Activated B cell treated with CpG ODN at 0.5 μM for 24 hours (primary cell): ENCODE results near the gene GORASP1. TPM values are rescaled to one million over a fixed set of nuclear protein-coding genes. Genes with fewer than 3 reads are reported as not detected.

Experiments
- ATAC-seq: fragments of 200-7000 bp; cut with Tn5 transposase; one replicate; pipeline ENCODE4 v1.10.0; 2021; ENCODE audit warnings: low read depth, mild to moderate bottlenecking, moderate library complexity
- CTCF ChIA-PET: fragments of 350-600 bp; sonication (Branson Sonifier 250); formaldehyde crosslinking; loops from one replicate; lab custom pipeline; 2021; ENCODE audit warnings: antibody characterized with exemption; lab: Charles Lee
- POLR2A ChIA-PET: fragments of 350-600 bp; sonication (Branson Sonifier 250); formaldehyde crosslinking; loops from one replicate; lab custom pipeline; 2021; ENCODE audit warnings: antibody characterized with exemption; lab: Charles Lee
- DNase-seq: peaks from one replicate; pipeline ENCODE4 v3.0.0; 2022
- H3K27ac Mint-ChIP-seq: one replicate; pipeline ENCODE4 v1.8.0; 2020; ENCODE audit warnings: mixed read lengths
- H3K27me3 Mint-ChIP-seq: one replicate; pipeline ENCODE4 v1.8.0; 2021; ENCODE audit warnings: mixed read lengths
- H3K36me3 Mint-ChIP-seq: one replicate; pipeline ENCODE4 v1.8.0; 2021; ENCODE audit warnings: low read depth, mixed read lengths
- H3K4me1 Mint-ChIP-seq: one replicate; pipeline ENCODE4 v1.8.0; 2021; ENCODE audit warnings: mixed read lengths
- H3K4me3 Mint-ChIP-seq: one replicate; pipeline ENCODE4 v1.8.0; 2020; ENCODE audit warnings: mild to moderate bottlenecking, mixed read lengths
- H3K9me3 Mint-ChIP-seq: one replicate; pipeline ENCODE4 v1.8.0; 2020; ENCODE audit warnings: mixed read lengths
- intact Hi-C: fragments of 100-400 bp; cut with micrococcal nuclease; formaldehyde crosslinking; loops from one replicate; pipeline ENCODE4 v1.15.1; 2024
- total RNA-seq: library from RNA; stranded (reverse); gene quantifications from 2 replicates; pipeline ENCODE4 v1.2.3, GENCODE V29; 2022
- TF ChIP-seq, protein P1 (sequence below): fragments of 200-600 bp; IDR thresholded peaks from one replicate; pipeline ENCODE4 v1.8.0; 2022; ENCODE audit warnings: antibody characterized with exemption, mild to moderate bottlenecking

GORASP1 gene
- total RNA-seq, 1 donor from 2014 or later = 47.8 TPM

DNA sequence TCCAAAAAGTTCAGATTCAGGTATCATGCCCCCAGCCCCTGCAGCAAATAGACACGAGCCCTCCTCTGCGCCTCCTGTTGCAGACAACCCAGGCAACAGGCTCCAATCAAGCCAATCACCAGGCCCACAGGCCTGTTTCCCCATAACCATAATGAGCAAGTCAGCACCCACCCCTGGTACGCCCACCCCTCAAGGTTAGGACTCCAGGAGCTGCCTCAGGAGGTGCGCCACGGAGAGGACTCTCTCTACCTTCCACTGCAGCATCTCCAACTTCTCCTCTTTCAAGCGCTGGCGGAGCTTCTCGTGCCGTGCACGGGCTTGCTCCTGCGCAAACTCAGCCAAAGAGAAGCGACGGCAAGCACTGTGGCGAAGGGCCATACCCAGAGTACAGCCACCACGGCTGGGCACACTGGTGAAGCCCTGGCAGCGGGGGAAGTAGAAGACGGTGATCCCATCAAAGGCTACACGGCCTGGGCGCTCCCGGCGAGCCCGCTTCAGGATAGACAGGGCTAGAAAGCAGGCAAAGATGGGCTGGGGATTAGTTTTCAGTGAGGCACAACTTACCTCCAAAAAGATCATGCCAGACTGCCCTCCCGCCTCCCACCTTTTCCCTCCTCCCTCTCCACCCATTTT lies 37.4 kb upstream of the GORASP1 start:
- CTCF ChIA-PET = no interaction called here
- H3K4me3 Mint-ChIP-seq = no peak overlapping the region
- no peak for ATAC-seq

DNA sequence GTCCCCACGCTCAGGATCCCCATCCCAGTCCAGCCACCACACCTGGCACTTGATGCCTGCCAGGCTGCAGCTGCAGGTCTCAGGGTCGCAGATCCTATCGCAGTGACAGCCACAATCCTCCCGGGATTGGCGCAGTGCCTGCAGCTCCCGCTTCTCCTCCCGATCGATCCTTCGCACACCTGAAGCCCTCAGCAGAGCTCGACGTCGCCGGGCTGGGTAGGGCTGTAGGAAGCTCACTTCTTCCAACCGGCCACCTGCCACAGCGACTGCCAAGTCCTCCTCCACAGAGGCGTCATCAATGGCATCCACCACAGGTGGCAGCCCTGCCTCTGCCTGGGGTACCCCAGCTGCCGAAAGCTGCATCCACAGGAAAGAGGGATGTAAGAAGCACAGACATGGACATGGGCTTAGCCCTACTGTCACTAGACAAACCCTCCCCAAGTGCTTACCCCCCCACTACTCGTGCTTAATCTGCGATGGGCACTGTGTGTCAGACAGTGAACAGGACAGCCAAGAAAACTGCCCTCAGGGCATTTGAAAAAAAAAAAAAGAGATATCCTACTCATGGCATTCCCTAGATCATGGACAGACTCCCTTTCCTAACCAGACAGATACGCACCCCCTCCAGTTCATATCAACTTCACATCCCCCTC lies 36.8 kb upstream of the GORASP1 start:
- Mint-ChIP-seq H3K9me3 (no peaks in the 10 kb centered on the region), H3K27me3 (no peaks in the 10 kb centered on the region), H3K36me3 (peaks cover 76% of the 10 kb centered on the region), H3K4me1 (peaks cover 70% of the 10 kb centered on the region), H3K27ac (no peak overlapping the region), H3K4me3 (no peak overlapping the region)
- no peak for ATAC-seq
- ChIA-PET POLR2A (no interaction called here), CTCF (no interaction called here)
- no peak for DNase-seq
- TF ChIP-seq, protein P1, sequence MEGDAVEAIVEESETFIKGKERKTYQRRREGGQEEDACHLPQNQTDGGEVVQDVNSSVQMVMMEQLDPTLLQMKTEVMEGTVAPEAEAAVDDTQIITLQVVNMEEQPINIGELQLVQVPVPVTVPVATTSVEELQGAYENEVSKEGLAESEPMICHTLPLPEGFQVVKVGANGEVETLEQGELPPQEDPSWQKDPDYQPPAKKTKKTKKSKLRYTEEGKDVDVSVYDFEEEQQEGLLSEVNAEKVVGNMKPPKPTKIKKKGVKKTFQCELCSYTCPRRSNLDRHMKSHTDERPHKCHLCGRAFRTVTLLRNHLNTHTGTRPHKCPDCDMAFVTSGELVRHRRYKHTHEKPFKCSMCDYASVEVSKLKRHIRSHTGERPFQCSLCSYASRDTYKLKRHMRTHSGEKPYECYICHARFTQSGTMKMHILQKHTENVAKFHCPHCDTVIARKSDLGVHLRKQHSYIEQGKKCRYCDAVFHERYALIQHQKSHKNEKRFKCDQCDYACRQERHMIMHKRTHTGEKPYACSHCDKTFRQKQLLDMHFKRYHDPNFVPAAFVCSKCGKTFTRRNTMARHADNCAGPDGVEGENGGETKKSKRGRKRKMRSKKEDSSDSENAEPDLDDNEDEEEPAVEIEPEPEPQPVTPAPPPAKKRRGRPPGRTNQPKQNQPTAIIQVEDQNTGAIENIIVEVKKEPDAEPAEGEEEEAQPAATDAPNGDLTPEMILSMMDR = no peak
- intact Hi-C loops = no loop called here

More for the DNA sequence above, 37.4 kb upstream of the GORASP1 start:
- no peak overlapping the region for H3K27ac Mint-ChIP-seq
- H3K9me3 Mint-ChIP-seq = no peaks in the 10 kb centered on the region
- peaks cover 71% of the 10 kb centered on the region for H3K36me3 Mint-ChIP-seq
- POLR2A ChIA-PET = interaction anchor here (6.0 kb wide), 1 partner anchor 17 kb away, joined by 42 read pairs; no protein-coding TSS in a partner anchor
- no peak for DNase-seq
- TF ChIP-seq, protein P1 = no peak
- intact Hi-C loops = no loop called here
- H3K4me1 Mint-ChIP-seq = peaks cover 76% of the 10 kb centered on the region
- no peaks in the 10 kb centered on the region for H3K27me3 Mint-ChIP-seq

DNA sequence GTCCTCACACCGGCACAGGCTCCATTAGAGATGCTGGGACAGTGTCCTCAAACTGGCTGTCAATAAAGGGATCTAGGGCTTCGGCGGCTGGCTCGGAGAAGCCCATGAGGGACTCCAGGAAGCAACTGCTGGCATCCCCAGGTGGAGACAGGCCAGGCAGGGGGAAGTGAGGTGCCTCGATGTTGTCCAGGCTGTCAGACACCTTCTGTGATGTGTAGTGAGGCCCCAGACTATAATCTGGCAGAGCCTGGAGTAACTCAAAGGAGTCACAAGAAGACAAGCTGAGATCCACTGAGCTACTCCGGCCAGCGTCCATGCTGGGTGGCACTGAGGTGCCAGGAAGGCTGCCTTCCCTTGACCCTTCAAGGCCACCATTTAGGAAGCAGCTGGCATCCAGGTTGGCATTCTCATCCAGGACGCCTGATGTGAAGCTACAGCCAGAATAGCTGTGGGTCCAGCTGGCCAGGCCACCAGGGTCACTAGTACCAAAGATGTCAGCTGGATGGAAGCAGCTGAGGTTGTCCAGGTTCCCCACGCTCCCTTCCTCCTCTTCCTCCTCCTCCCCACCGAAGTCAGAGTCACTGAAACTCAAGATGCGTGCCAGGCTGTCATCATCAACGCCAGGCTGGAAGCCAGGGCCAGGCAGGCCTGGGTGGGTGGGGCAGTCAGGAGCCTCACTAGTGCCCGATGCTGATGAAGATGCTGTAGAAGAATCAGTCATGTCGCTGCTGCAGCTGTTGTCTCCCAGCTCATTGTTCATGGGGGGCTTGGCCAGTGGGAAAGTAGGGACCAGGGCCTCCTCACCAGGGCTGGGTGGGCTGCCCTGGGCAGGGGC lies 35.8 kb upstream of the GORASP1 start:
- Mint-ChIP-seq H3K27me3 (no peaks in the 10 kb centered on the region), H3K9me3 (no peaks in the 10 kb centered on the region), H3K36me3 (peaks cover 78% of the 10 kb centered on the region), H3K4me3 (no peak overlapping the region), H3K4me1 (peaks cover 60% of the 10 kb centered on the region), H3K27ac (no peak overlapping the region)
- DNase-seq (no peak), ATAC-seq (no peak)
- POLR2A ChIA-PET = no interaction called here
- CTCF ChIA-PET = no interaction called here
- intact Hi-C loops = no loop called here
- TF ChIP-seq, protein P1 = no peak

DNA sequence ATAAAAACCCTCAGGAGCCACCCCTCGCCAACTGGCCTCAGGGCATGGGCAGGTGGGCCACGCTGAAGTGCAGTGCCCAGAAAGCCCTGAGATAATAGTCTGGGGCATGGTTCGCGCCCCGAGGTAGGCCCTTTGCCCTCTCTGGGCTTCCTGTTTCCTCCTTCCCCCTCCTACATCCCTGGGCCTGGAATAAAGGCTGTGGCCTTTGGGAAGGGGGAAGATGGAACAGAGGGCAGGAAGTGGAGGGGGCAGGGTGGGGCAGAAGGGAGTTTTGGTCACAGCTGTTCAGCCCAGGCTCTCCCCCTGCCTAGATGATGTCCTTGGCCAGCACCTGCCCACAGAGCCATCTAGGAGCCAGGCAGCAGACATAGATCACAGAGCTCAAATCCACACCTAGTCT lies 34.6 kb upstream of the GORASP1 start:
- Mint-ChIP-seq H3K4me1 (peaks cover 48% of the 10 kb centered on the region), H3K27me3 (no peaks in the 10 kb centered on the region), H3K9me3 (no peaks in the 10 kb centered on the region), H3K36me3 (peaks cover 84% of the 10 kb centered on the region), H3K27ac (peak overlapping the region; percentile 79), H3K4me3 (no peak overlapping the region)
- intact Hi-C loops = no loop called here
- TF ChIP-seq, protein P1 = no peak
- ChIA-PET CTCF (no interaction called here), POLR2A (interaction anchor here (1.1 kb wide), 1 partner anchor 12 kb away, joined by 3 read pairs; no protein-coding TSS in a partner anchor)
- DNase-seq (no peak), ATAC-seq (no peak)
